OCI-LY7 (cell line): ENCODE results near the gene PPIG. TPM values are rescaled to one million over a fixed set of nuclear protein-coding genes. Genes with fewer than 3 reads are reported as not detected.

Experiments used
- BruUV-seq: library from RNA; stranded (reverse); fragments of 400-500 nt; replicated peaks from 2 replicates; lab custom pipeline; 2021; lab: Mats Ljungman, UMichigan
- CTCF ChIA-PET: fragments of 300-600 bp; sonication (Branson Sonifier 250); formaldehyde crosslinking; loops from one replicate; lab custom pipeline; 2022; ENCODE audit warnings: antibody characterized with exemption; ENCODE audit not compliant: unreplicated experiment; lab: Charles Lee
- POLR2A ChIA-PET: fragments of 300-600 bp; sonication (Branson Sonifier 250); formaldehyde crosslinking; loops from one replicate; lab custom pipeline; 2022; ENCODE audit warnings: antibody characterized with exemption; lab: Charles Lee
- DNase-seq: peaks from one replicate; pipeline ENCODE4 v3.0.0-alpha.2; 2015; ENCODE audit warnings: low spot score
- H2AFZ ChIP-seq: fragments of 200-600 bp; sonication (generic), shearing (Covaris generic); 2 replicates; pipeline ENCODE4 v1.6.1; 2014; ENCODE audit warnings: mild to moderate bottlenecking, antibody characterized with exemption, low read length, moderate library complexity
- H3K27ac ChIP-seq: fragments of 200-600 bp; sonication (generic); 2 replicates; pipeline ENCODE4 v1.5.1; 2014; ENCODE audit warnings: mixed run types, low read depth, mild to moderate bottlenecking, moderate library complexity, low read length, inconsistent platforms; ENCODE audit not compliant: poor library complexity, severe bottlenecking
- H3K36me3 ChIP-seq: fragments of 200-600 bp; sonication (generic); 2 replicates; pipeline ENCODE4 v1.6.1; 2014; ENCODE audit warnings: mild to moderate bottlenecking, antibody characterized with exemption, low read length, moderate library complexity, mixed read lengths; ENCODE audit not compliant: insufficient read depth
- H3K4me1 ChIP-seq: fragments of 200-600 bp; sonication (generic); 2 replicates; pipeline ENCODE4 v1.5.1; 2014; ENCODE audit warnings: mild to moderate bottlenecking, low read length; ENCODE audit not compliant: insufficient read depth, poor library complexity, severe bottlenecking
- H3K4me2 ChIP-seq: fragments of 200-600 bp; sonication (generic); 2 replicates; pipeline ENCODE4 v1.6.1; 2014; ENCODE audit warnings: mild to moderate bottlenecking, low read length
- H3K4me3 ChIP-seq: fragments of 200-600 bp; sonication (generic); 2 replicates; pipeline ENCODE4 v1.5.1; 2014; ENCODE audit warnings: mild to moderate bottlenecking, low read depth, low read length; ENCODE audit not compliant: poor library complexity, severe bottlenecking
- H3K79me2 ChIP-seq: fragments of 200-600 bp; sonication (generic); 2 replicates; pipeline ENCODE4 v1.6.1; 2016; ENCODE audit warnings: low read depth, mild to moderate bottlenecking, low read length, moderate library complexity, mixed read lengths; ENCODE audit not compliant: insufficient read depth
- H3K9me2 ChIP-seq: fragments of 200-600 bp; sonication (generic); 2 replicates; pipeline ENCODE4 v1.6.1; 2016; ENCODE audit warnings: mild to moderate bottlenecking, low read length, mixed read lengths; ENCODE audit not compliant: insufficient read depth
- H3K9me3 ChIP-seq: fragments of 200-600 bp; sonication (generic); 2 replicates; pipeline ENCODE4 v1.6.1; 2014; ENCODE audit warnings: mild to moderate bottlenecking, mixed run types, low read length, mixed read lengths
- H4K20me1 ChIP-seq: fragments of 200-600 bp; sonication (generic); 2 replicates; pipeline ENCODE4 v1.6.1; 2014; ENCODE audit warnings: mild to moderate bottlenecking, antibody characterized with exemption, low read length, moderate library complexity, mixed read lengths; ENCODE audit not compliant: insufficient read depth
- CTCF ChIP-seq: fragments of 200-600 bp; sonication (generic); conservative IDR thresholded peaks from 2 replicates; pipeline ENCODE4 v1.5.1; 2014; ENCODE audit warnings: mild to moderate bottlenecking, antibody characterized with exemption, low read length, moderate library complexity, mixed read lengths
- EZH2phosphoT487 ChIP-seq: fragments of 200-600 bp; sonication (generic); IDR thresholded peaks from 2 replicates; pipeline ENCODE4 v1.6.1; 2018; ENCODE audit warnings: low read depth, borderline replicate concordance, mild to moderate bottlenecking, mixed run types, antibody characterized with exemption, low read length, moderate library complexity, mixed read lengths
- intact Hi-C: fragments of 100-400 bp; cut with micrococcal nuclease; formaldehyde crosslinking; loops from one replicate; pipeline ENCODE4 v1.10.0; 2022; ENCODE audit not compliant: unreplicated experiment
- total RNA-seq, 2 experiments: library from RNA; depleted of rRNA in 1 of 2; stranded (reverse); fragments of >200 nt in 1 of 2; shearing (Covaris generic) in 1 of 2; gene quantifications; 2 replicates each; pipeline ENCODE4 v1.2.3, GENCODE V29; 2014 to 2022

The PPIG gene
- total RNA-seq, 2 experiments from 2014 or later, result 33.5 to 65.7 TPM

- H3K9me3 ChIP-seq, result no peaks in the 10 kb centered on the region; the same call in 1 of the 2 replicates
- ChIA-PET CTCF (no interaction called here), POLR2A (no interaction called here)
- H3K79me2 ChIP-seq, result peaks cover 33% of the 10 kb centered on the region; the same call in 1 of the 2 replicates
- H3K4me3 ChIP-seq, result no peak overlapping the region
- intact Hi-C loops, result no loop called here
- no peaks in the 10 kb centered on the region for H3K4me1 ChIP-seq
- no peaks in the 10 kb centered on the region for H3K9me2 ChIP-seq
- H3K27ac ChIP-seq, result no peak overlapping the region
- no peak overlapping the region for H2AFZ ChIP-seq
- no peak for DNase-seq
- H4K20me1 ChIP-seq, result peaks cover 12% of the 10 kb centered on the region
- no peak overlapping the region for H3K4me2 ChIP-seq
- peaks cover 89% of the 10 kb centered on the region for H3K36me3 ChIP-seq
- TF ChIP-seq EZH2phosphoT487 (no peak), CTCF (no peak)
- BruUV-seq, result no TSS peak
Observed at GRCh38 chr2:169620509-169620908, 36.4 kb downstream of the PPIG start.

- DNase-seq, result no peak
- ChIA-PET POLR2A (interaction anchor here (0.6 to 1.5 kb wide), 4 partner anchors 12 to 35 kb away, joined by 3 to 8 read pairs (median 4); no protein-coding TSS in a partner anchor), CTCF (no interaction called here)
- Histone ChIP-seq H3K9me3 (no peaks in the 10 kb centered on the region), H4K20me1 (peaks cover 12% of the 10 kb centered on the region), H3K9me2 (no peaks in the 10 kb centered on the region), H3K4me1 (no peaks in the 10 kb centered on the region), H3K79me2 (peaks cover 28% of the 10 kb centered on the region; the same call in 1 of the 2 replicates), H2AFZ (no peak overlapping the region), H3K4me2 (no peak overlapping the region), H3K4me3 (no peak overlapping the region), H3K36me3 (peaks cover 87% of the 10 kb centered on the region), H3K27ac (no peak overlapping the region)
- no TSS peak for BruUV-seq
- intact Hi-C loops, result no loop called here
- TF ChIP-seq EZH2phosphoT487, result no peak
- TF ChIP-seq CTCF, result no peak
Observed at GRCh38 chr2:169623235-169623634, 39.1 kb downstream of the PPIG start.

- POLR2A ChIA-PET, result interaction anchor here (0.6 kb wide), 1 partner anchor 405 kb away, joined by 4 read pairs; no protein-coding TSS in a partner anchor
- no TSS peak for BruUV-seq
- Histone ChIP-seq H4K20me1 (peaks cover 5% of the 10 kb centered on the region), H3K4me2 (no peak overlapping the region), H3K9me2 (no peaks in the 10 kb centered on the region), H3K79me2 (peaks cover 7% of the 10 kb centered on the region; the same call in 1 of the 2 replicates), H3K27ac (no peak overlapping the region), H3K9me3 (no peaks in the 10 kb centered on the region), H2AFZ (no peak overlapping the region), H3K4me3 (no peak overlapping the region), H3K4me1 (no peaks in the 10 kb centered on the region), H3K36me3 (peaks cover 86% of the 10 kb centered on the region)
- intact Hi-C loops, result no loop called here
- TF ChIP-seq EZH2phosphoT487 (no peak), CTCF (no peak)
- no peak for DNase-seq
- CTCF ChIA-PET, result no interaction called here
Observed at GRCh38 chr2:169625781-169626180, 41.6 kb downstream of the PPIG start.
